ENCODE data around the gene TRPM7. TPM values are rescaled to one million over a fixed set of nuclear protein-coding genes. Genes with fewer than 3 reads are reported as not detected.
"Not testable (repeated sequence)": the region's sequence is repeated elsewhere in the genome, so short reads cannot be mapped to it uniquely, and the experiment has no call there.

Gene TRPM7
- total RNA-seq, 5 donors from 2014 or later (not counting 1 experiment from before 2014, with no cell fraction given), result 38.9 to 49.1 (median 43.9) TPM

DNA sequence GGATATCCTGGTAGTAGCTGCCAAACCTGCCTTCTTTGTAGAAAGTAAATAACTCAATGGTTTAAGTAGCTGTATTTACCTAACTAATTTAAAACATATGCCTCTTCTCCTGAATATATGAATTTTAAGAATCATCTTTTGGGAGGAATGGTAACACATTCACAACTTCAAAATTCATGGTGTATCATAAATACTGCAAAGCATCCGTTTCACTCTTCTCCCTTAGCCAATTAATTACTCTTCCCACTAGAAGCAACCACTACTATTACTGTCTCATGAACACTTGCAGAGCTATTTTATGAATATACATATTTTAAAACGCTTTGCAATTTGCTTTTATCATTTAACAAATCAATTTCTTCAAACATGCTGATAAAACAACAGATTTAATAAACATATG is 81.1 kb downstream of the TRPM7 start:
- DNase-seq (no peak), ATAC-seq (replicated peaks in 1 of 4) (no peak)
- POLR2A ChIA-PET, result no interaction called here
- Histone ChIP-seq H3K27me3 (replicated peaks in 1 of 2; ENCODE audit: control insufficient read depth in 2 of 2, extremely low read depth in 1 of 2, insufficient read depth in 2 of 2, low read length in 1 of 2) (no peaks in the 10 kb centered on the region), H3K9me3 (no peaks in the 10 kb centered on the region), H3K4me3 (ENCODE audit: control insufficient read depth in 1 of 2, extremely low read depth in 1 of 2, low read length in 1 of 2) (no peak overlapping the region), H3K4me1 (ENCODE audit: control insufficient read depth in 1 of 2, extremely low read depth in 1 of 2, insufficient read depth in 2 of 2, low read length in 2 of 2) (no peaks in the 10 kb centered on the region), H3K36me3 (ENCODE audit: control insufficient read depth in 2 of 2, extremely low read depth in 1 of 2, insufficient read depth in 1 of 2, low read length in 1 of 2) (peaks cover 3 to 49% of the 10 kb centered on the region in 2 donors), H3K27ac (ENCODE audit: low read length) (no peak overlapping the region)
- CTCF ChIA-PET, result no interaction called here
- Mint-ChIP-seq H3K4me1 (no peaks in the 10 kb centered on the region), H3K4me3 (no peak overlapping the region), H3K27me3 (no peaks in the 10 kb centered on the region), H3K36me3 (peaks cover 58% of the 10 kb centered on the region), H3K9me3 (peaks cover 0 to 7% (median 7%) of the 10 kb centered on the region in 3 donors), H3K27ac (no peak overlapping the region)
- WGBS (ENCODE audit: insufficient coverage), result no CpG with 5 or more reads among the region's 2 CpGs

DNA sequence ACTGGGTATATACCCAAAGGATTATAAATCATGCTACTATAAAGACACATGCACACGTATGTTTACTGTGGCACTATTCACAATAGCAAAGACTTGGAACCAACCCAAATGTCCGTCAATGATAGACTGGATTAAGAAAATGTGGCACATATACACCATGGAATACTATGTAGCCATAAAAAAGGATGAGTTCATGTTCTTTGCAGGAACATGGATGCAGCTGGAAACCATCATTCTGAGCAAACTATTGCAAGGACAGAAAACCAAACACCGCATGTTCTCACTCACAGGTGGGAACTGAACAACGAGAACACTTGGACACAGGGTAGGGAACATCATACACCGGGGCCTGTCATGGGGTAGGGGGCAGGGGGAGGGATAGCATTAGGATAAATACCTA is 84.6 kb downstream of the TRPM7 start:
- H3K9me3 Mint-ChIP-seq; CTCF ChIA-PET; H3K4me3 Mint-ChIP-seq; H3K27me3 ChIP-seq (replicated peaks in 1 of 2; ENCODE audit: control insufficient read depth in 2 of 2, extremely low read depth in 1 of 2, insufficient read depth in 2 of 2, low read length in 1 of 2); H3K4me1 ChIP-seq (ENCODE audit: control insufficient read depth in 1 of 2, extremely low read depth in 1 of 2, insufficient read depth in 2 of 2, low read length in 2 of 2); H3K4me3 ChIP-seq (ENCODE audit: control insufficient read depth in 1 of 2, extremely low read depth in 1 of 2, low read length in 1 of 2); H3K27me3 Mint-ChIP-seq; H3K4me1 Mint-ChIP-seq; H3K27ac ChIP-seq (ENCODE audit: low read length); H3K27ac Mint-ChIP-seq; DNase-seq; ATAC-seq (replicated peaks in 1 of 4); H3K9me3 ChIP-seq: not testable (repeated sequence)
- no CpG with 5 or more reads among the region's 5 CpGs for WGBS (ENCODE audit: insufficient coverage)
- POLR2A ChIA-PET, result interaction anchor here in 1 of 2 donors (0.6 kb wide), 1 partner anchor 27 kb away, joined by 3 read pairs; no protein-coding TSS in a partner anchor
- H3K36me3 ChIP-seq (ENCODE audit: control insufficient read depth in 2 of 2, extremely low read depth in 1 of 2, insufficient read depth in 1 of 2, low read length in 1 of 2), result peaks cover 3 to 46% of the 10 kb centered on the region in 2 donors
- peaks cover 48% of the 10 kb centered on the region for H3K36me3 Mint-ChIP-seq

DNA sequence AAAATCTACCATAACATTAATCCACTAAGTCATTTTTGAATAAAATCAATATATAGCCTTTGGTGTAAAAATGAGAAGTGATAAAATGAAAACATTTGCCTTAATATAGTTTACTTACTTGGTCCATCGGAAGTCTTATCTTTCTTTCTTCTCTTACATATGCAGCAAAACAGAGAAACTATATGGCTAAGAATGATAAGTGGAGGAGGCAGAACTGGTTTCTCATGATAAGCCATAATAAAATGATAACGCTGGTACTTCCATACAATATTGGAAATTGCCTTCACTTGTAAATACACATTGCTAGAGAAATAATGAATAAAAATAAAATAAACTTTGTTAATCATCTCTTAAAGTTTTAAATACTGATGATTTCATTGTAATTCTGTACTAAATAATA is 92.3 kb downstream of the TRPM7 start:
- Histone ChIP-seq H3K9me3 (no peaks in the 10 kb centered on the region), H3K36me3 (ENCODE audit: control insufficient read depth in 2 of 2, extremely low read depth in 1 of 2, insufficient read depth in 1 of 2, low read length in 1 of 2) (peaks cover 0 to 69% of the 10 kb centered on the region in 2 donors), H3K4me1 (ENCODE audit: control insufficient read depth in 1 of 2, extremely low read depth in 1 of 2, insufficient read depth in 2 of 2, low read length in 2 of 2) (no peaks in the 10 kb centered on the region), H3K27ac (ENCODE audit: low read length) (no peak overlapping the region), H3K4me3 (ENCODE audit: control insufficient read depth in 1 of 2, extremely low read depth in 1 of 2, low read length in 1 of 2) (no peak overlapping the region), H3K27me3 (replicated peaks in 1 of 2; ENCODE audit: control insufficient read depth in 2 of 2, extremely low read depth in 1 of 2, insufficient read depth in 2 of 2, low read length in 1 of 2) (no peaks in the 10 kb centered on the region)
- Mint-ChIP-seq H3K36me3 (peaks cover 39% of the 10 kb centered on the region), H3K4me1 (no peaks in the 10 kb centered on the region), H3K9me3 (no peaks in the 10 kb centered on the region), H3K4me3 (no peak overlapping the region), H3K27ac (no peak overlapping the region), H3K27me3 (no peaks in the 10 kb centered on the region)
- ATAC-seq (replicated peaks in 1 of 4) (no peak), DNase-seq (no peak)
- WGBS (ENCODE audit: insufficient coverage), result no CpG with 5 or more reads among the region's 2 CpGs
- ChIA-PET CTCF (no interaction called here), POLR2A (no interaction called here)

DNA sequence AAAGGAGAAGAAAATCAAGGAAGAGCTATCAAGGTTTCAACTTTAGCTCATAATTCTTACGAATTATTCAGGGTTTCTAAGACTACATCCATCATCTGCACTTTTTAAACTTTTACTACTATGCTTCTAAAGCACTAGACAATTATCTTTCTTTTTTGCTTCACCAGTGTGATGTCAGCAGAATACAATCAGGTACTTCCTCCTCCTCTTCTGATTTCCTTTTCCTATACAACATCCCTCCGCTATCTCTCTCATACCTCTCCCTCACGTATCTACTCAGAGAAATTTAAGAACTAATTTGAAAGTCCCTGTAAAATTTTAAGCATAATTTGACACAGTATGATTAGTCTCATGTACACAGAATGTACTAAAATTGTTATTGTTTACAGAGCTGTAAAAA is 92.8 kb downstream of the TRPM7 start:
- H3K4me3 Mint-ChIP-seq, result no peak overlapping the region
- DNase-seq (no peak), ATAC-seq (replicated peaks in 1 of 4) (no peak)
- Histone ChIP-seq H3K9me3 (no peaks in the 10 kb centered on the region), H3K4me1 (ENCODE audit: control insufficient read depth in 1 of 2, extremely low read depth in 1 of 2, insufficient read depth in 2 of 2, low read length in 2 of 2) (no peaks in the 10 kb centered on the region), H3K4me3 (ENCODE audit: control insufficient read depth in 1 of 2, extremely low read depth in 1 of 2, low read length in 1 of 2) (no peak overlapping the region), H3K27me3 (replicated peaks in 1 of 2; ENCODE audit: control insufficient read depth in 2 of 2, extremely low read depth in 1 of 2, insufficient read depth in 2 of 2, low read length in 1 of 2) (no peaks in the 10 kb centered on the region), H3K36me3 (ENCODE audit: control insufficient read depth in 2 of 2, extremely low read depth in 1 of 2, insufficient read depth in 1 of 2, low read length in 1 of 2) (peaks cover 4 to 73% of the 10 kb centered on the region in 2 donors), H3K27ac (ENCODE audit: low read length) (no peak overlapping the region)
- ChIA-PET POLR2A (no interaction called here), CTCF (no interaction called here)
- no peaks in the 10 kb centered on the region for H3K9me3 Mint-ChIP-seq
- H3K36me3 Mint-ChIP-seq, result peaks cover 41% of the 10 kb centered on the region
- H3K4me1 Mint-ChIP-seq, result no peaks in the 10 kb centered on the region
- no peak overlapping the region for H3K27ac Mint-ChIP-seq
- H3K27me3 Mint-ChIP-seq, result no peaks in the 10 kb centered on the region
- WGBS (ENCODE audit: insufficient coverage), result no CpG with 5 or more reads among the region's 3 CpGs

DNA sequence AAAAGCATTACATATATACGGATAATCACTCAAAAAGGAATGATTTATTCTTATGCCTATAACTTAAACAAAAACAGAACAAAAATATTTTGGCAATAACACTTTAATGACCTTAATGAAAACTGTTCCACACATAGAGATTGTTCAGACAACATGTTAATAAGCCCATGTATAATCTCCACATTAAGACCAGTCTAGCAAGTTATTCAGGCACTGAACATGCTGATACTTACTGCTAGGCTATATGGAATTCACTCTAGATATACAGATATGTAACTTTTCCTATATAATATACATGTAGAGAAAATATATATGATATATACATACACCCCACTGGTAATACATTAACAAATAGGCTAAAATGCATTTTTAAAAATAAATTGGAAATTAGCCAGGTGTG is 96.3 kb downstream of the TRPM7 start:
- Mint-ChIP-seq H3K27me3 (no peaks in the 10 kb centered on the region), H3K36me3 (peaks cover 46% of the 10 kb centered on the region), H3K4me3 (no peak overlapping the region), H3K9me3 (no peaks in the 10 kb centered on the region), H3K4me1 (no peaks in the 10 kb centered on the region), H3K27ac (no peak overlapping the region)
- Histone ChIP-seq H3K36me3 (ENCODE audit: control insufficient read depth in 2 of 2, extremely low read depth in 1 of 2, insufficient read depth in 1 of 2, low read length in 1 of 2) (peaks cover 4 to 75% of the 10 kb centered on the region in 2 donors), H3K4me3 (ENCODE audit: control insufficient read depth in 1 of 2, extremely low read depth in 1 of 2, low read length in 1 of 2) (no peak overlapping the region), H3K27me3 (replicated peaks in 1 of 2; ENCODE audit: control insufficient read depth in 2 of 2, extremely low read depth in 1 of 2, insufficient read depth in 2 of 2, low read length in 1 of 2) (no peaks in the 10 kb centered on the region), H3K9me3 (no peaks in the 10 kb centered on the region), H3K4me1 (ENCODE audit: control insufficient read depth in 1 of 2, extremely low read depth in 1 of 2, insufficient read depth in 2 of 2, low read length in 2 of 2) (no peaks in the 10 kb centered on the region), H3K27ac (ENCODE audit: low read length) (no peak overlapping the region)
- DNase-seq, result no peak
- no CpG with 5 or more reads among the region's 1 CpG for WGBS (ENCODE audit: insufficient coverage)
- no peak for ATAC-seq (replicated peaks in 1 of 4)
- ChIA-PET POLR2A (interaction anchor here in 1 of 2 donors (0.6 kb wide), 1 partner anchor 881 kb away, joined by 3 read pairs; no protein-coding TSS in a partner anchor), CTCF (interaction anchor here in 1 of 2 donors (0.6 kb wide), 1 partner anchor 9 kb away, joined by 3 read pairs; no protein-coding TSS in a partner anchor)

DNA sequence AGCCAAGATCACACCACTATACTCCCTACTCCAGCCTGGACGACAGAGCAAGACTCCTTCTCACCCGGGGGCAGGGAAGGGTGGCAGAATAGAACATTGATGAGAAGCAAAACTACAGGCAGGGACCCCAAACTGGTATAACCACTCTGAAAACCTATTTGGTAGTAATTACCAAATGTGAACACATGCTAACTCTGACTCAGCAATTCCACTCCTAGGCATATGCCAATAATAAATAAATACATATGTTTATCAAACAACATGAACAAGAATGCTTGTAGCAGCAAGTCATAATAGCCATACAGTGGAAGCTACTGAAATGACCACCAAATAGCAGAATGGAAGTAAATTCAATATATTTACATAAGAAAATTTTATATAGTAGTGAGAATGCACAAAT is 109.1 kb downstream of the TRPM7 start:
- H3K36me3 Mint-ChIP-seq, result peaks cover 41% of the 10 kb centered on the region
- H3K9me3 Mint-ChIP-seq, result no peaks in the 10 kb centered on the region
- Histone ChIP-seq H3K27me3 (replicated peaks in 1 of 2; ENCODE audit: control insufficient read depth in 2 of 2, extremely low read depth in 1 of 2, insufficient read depth in 2 of 2, low read length in 1 of 2) (no peaks in the 10 kb centered on the region), H3K4me1 (ENCODE audit: control insufficient read depth in 1 of 2, extremely low read depth in 1 of 2, insufficient read depth in 2 of 2, low read length in 2 of 2) (no peaks in the 10 kb centered on the region), H3K9me3 (no peaks in the 10 kb centered on the region), H3K36me3 (ENCODE audit: control insufficient read depth in 2 of 2, extremely low read depth in 1 of 2, insufficient read depth in 1 of 2, low read length in 1 of 2) (peaks cover 5 to 69% of the 10 kb centered on the region in 2 donors), H3K4me3 (ENCODE audit: control insufficient read depth in 1 of 2, extremely low read depth in 1 of 2, low read length in 1 of 2) (no peak overlapping the region), H3K27ac (ENCODE audit: low read length) (no peak overlapping the region)
- H3K27me3 Mint-ChIP-seq, result no peaks in the 10 kb centered on the region
- H3K27ac Mint-ChIP-seq, result no peak overlapping the region
- POLR2A ChIA-PET, result no interaction called here
- ATAC-seq (replicated peaks in 1 of 4) (no peak), DNase-seq (no peak)
- H3K4me1 Mint-ChIP-seq, result no peaks in the 10 kb centered on the region
- CTCF ChIA-PET, result interaction anchor here in 1 of 2 donors (0.5 kb wide), 1 partner anchor 58 kb away, joined by 6 read pairs; no protein-coding TSS in a partner anchor
- no CpG with 5 or more reads among the region's 2 CpGs for WGBS (ENCODE audit: insufficient coverage)
- H3K4me3 Mint-ChIP-seq, result no peak overlapping the region

DNA sequence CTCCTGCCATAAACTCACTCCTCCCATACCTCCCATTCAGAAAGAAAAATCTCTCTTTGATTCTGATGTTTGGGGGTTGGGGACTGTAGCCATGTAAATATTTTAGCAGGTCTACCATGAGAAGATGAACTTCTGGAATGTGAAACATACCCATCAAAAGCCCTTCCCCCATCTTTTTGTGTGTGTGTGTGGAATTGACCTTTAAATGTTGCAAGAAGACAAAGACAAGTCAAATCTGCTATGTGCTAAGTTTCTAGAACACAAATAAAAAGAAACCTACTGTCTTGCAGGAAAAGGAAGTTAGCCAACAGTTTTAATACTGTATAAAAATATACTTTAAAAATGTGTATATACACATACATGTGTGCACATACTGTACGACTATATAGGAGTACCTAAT is 110.4 kb downstream of the TRPM7 start:
- H3K27ac Mint-ChIP-seq, result no peak overlapping the region
- no CpG with 5 or more reads among the region's 1 CpG for WGBS (ENCODE audit: insufficient coverage)

More for the DNA sequence above, 110.4 kb downstream of the TRPM7 start:
- ChIA-PET POLR2A (no interaction called here), CTCF (no interaction called here)
- no peaks in the 10 kb centered on the region for H3K4me1 Mint-ChIP-seq
- H3K36me3 Mint-ChIP-seq, result peaks cover 42% of the 10 kb centered on the region
- no peaks in the 10 kb centered on the region for H3K27me3 Mint-ChIP-seq
- no peak for DNase-seq
- Histone ChIP-seq H3K36me3 (ENCODE audit: control insufficient read depth in 2 of 2, extremely low read depth in 1 of 2, insufficient read depth in 1 of 2, low read length in 1 of 2) (peaks cover 0 to 66% of the 10 kb centered on the region in 2 donors), H3K9me3 (no peaks in the 10 kb centered on the region), H3K4me3 (ENCODE audit: control insufficient read depth in 1 of 2, extremely low read depth in 1 of 2, low read length in 1 of 2) (no peak overlapping the region), H3K27me3 (replicated peaks in 1 of 2; ENCODE audit: control insufficient read depth in 2 of 2, extremely low read depth in 1 of 2, insufficient read depth in 2 of 2, low read length in 1 of 2) (no peaks in the 10 kb centered on the region), H3K27ac (ENCODE audit: low read length) (no peak overlapping the region), H3K4me1 (ENCODE audit: control insufficient read depth in 1 of 2, extremely low read depth in 1 of 2, insufficient read depth in 2 of 2, low read length in 2 of 2) (no peaks in the 10 kb centered on the region)
- ATAC-seq (replicated peaks in 1 of 4), result no peak
- no peaks in the 10 kb centered on the region for H3K9me3 Mint-ChIP-seq
- H3K4me3 Mint-ChIP-seq, result no peak overlapping the region
